HUES6 (cell line): ENCODE results near the gene SUMO3.

Experiments
- H3K27ac ChIP-seq: 2 replicates; pipeline ENCODE4 v1.7.0; 2013; ENCODE audit warnings: low read depth, mild to moderate bottlenecking, low read length, inconsistent platforms
- H3K27me3 ChIP-seq: 2 replicates; pipeline ENCODE4 v1.6.1; 2013; ENCODE audit warnings: low read length; ENCODE audit not compliant: control insufficient read depth, insufficient read depth
- H3K36me3 ChIP-seq: 2 replicates; pipeline ENCODE4 v1.6.1; 2013; ENCODE audit warnings: low read length; ENCODE audit not compliant: control insufficient read depth, insufficient read depth
- H3K4me1 ChIP-seq: 2 replicates; pipeline ENCODE4 v1.6.1; 2013; ENCODE audit warnings: low read length; ENCODE audit not compliant: control insufficient read depth, insufficient read depth
- H3K4me3 ChIP-seq: 2 replicates; pipeline ENCODE4 v1.5.1; 2013; ENCODE audit warnings: low read depth, low read length
- H3K9ac ChIP-seq: one replicate; pipeline ENCODE4 v1.6.1; 2013; ENCODE audit warnings: mild to moderate bottlenecking, low read length
- H3K9me3 ChIP-seq: 2 replicates; pipeline ENCODE4 v1.6.1; 2013; ENCODE audit warnings: low read depth, low read length; ENCODE audit not compliant: control insufficient read depth, insufficient read depth

SUMO3 gene

GRCh38 chr21:44817914-44818639, at the start of gene SUMO3:
TSS of gene SUMO3 (minus strand) at chr21:44818062. CDS start at chr21:44817968, 94 bp downstream.
- peak within 1 kb of the TSS; percentile 68; the same call in 1 of the 2 replicates for H3K27ac ChIP-seq
- H3K4me3 ChIP-seq, result peak within 1 kb of the TSS; percentile 94
- peaks cover 42% of the 10 kb centered on the region for H3K9me3 ChIP-seq
- peaks cover 27% of the 10 kb centered on the region for H3K4me1 ChIP-seq
- H3K9ac ChIP-seq, result peak within 1 kb of the TSS; percentile 90
- peaks cover 9% of the 10 kb centered on the region for H3K36me3 ChIP-seq
- 0 out of 2 replicates have a peak, but pooled peaks cover 5% of the 10 kb centered on the region for H3K27me3 ChIP-seq

GRCh38 chr21:44867464-44867863, 49.6 kb upstream of the SUMO3 start:
- H3K27me3 ChIP-seq, result no peaks in the 10 kb centered on the region
- H3K9ac ChIP-seq, result no peak overlapping the region
- H3K4me1 ChIP-seq, result peaks cover 63% of the 10 kb centered on the region
- H3K36me3 ChIP-seq, result peaks cover 37% of the 10 kb centered on the region
- no peaks in the 10 kb centered on the region for H3K9me3 ChIP-seq
- 0 out of 2 replicates have a peak overlapping the region, but pooled peaks have one; percentile 2 for H3K27ac ChIP-seq
- no peak overlapping the region for H3K4me3 ChIP-seq

- Histone ChIP-seq H3K36me3 (peaks cover 40% of the 10 kb centered on the region), H3K4me3 (no peak overlapping the region; the same call in 1 of the 2 replicates), H3K9me3 (no peaks in the 10 kb centered on the region), H3K27me3 (no peaks in the 10 kb centered on the region), H3K9ac (peak overlapping the region; percentile 36), H3K4me1 (peaks cover 61% of the 10 kb centered on the region), H3K27ac (peak overlapping the region; percentile 2)
These were observed 48.9 kb upstream of the SUMO3 start for GRCh38 chr21:44866780-44867179.

DNA sequence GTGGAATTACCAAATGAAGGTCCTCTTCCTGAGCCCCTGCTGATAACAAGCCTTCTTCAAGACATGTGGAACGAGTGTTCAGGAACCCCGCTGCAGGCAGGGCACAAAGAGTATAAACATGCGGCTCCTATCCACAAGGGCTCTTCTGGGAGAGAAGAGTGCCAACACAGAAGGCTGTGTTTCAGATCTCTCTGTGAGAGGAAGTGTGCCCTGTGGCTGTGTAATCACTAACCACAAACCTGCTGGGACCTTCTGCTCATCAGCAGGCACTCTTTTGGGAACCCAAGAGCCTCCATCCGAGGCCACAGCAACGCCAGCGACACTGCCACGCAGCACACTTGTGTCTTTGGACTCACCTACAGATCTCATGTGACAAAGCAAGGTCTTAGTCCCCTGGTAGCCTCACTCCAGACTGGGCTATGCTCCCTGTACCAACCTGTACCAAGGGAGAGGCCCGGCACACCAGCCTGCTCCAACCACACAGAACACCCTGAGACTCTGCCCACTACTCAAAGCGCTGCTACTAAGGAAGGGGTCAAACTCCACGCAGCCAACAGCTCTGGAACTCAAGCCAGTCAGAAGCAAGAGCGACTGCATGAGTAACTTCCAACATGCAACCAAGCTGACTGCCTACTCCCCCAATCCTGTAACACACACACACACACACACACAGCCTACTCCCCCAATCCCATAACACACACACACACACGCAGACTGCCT, 47.9 kb upstream of the SUMO3 start:
- Histone ChIP-seq H3K36me3 (peaks cover 49% of the 10 kb centered on the region), H3K9ac (peak overlapping the region; percentile 8)

GRCh38 chr21:44862869-44863685, 45.2 kb upstream of the SUMO3 start:
- Histone ChIP-seq H3K4me1 (peaks cover 28% of the 10 kb centered on the region), H3K9me3 (no peaks in the 10 kb centered on the region), H3K36me3 (peaks cover 72% of the 10 kb centered on the region), H3K27ac (no peak overlapping the region), H3K4me3 (no peak overlapping the region), H3K27me3 (no peaks in the 10 kb centered on the region), H3K9ac (no peak overlapping the region)

More for the DNA sequence above, 47.9 kb upstream of the SUMO3 start:
- Histone ChIP-seq H3K27me3 (no peaks in the 10 kb centered on the region), H3K4me1 (peaks cover 52% of the 10 kb centered on the region), H3K27ac (no peak overlapping the region), H3K9me3 (no peaks in the 10 kb centered on the region), H3K4me3 (no peak overlapping the region)

DNA sequence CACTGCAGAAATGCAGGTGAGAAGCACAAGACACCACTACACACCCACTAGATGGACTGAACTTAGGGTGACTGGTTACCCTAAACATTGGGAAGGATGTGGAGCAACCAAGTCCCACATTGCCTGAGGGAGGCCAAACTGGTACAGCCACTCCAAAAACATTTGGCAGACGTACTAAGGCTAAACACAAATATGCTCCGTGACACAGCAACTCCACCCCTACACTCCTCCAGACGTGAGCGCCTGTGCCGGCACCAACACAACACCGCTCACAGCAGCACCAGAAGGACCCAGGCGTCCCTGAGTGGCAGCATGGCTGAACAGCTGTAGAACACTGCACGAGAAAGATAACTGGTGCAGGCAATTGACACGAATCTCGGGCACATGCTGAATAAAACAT, 40.9 kb upstream of the SUMO3 start:
- Histone ChIP-seq H3K9me3 (no peaks in the 10 kb centered on the region), H3K4me1 (peaks cover 6% of the 10 kb centered on the region; the same call in 1 of the 2 replicates), H3K27me3 (no peaks in the 10 kb centered on the region), H3K36me3 (peaks cover 86% of the 10 kb centered on the region), H3K27ac (no peak overlapping the region), H3K9ac (no peak overlapping the region), H3K4me3 (no peak overlapping the region)

- Histone ChIP-seq H3K27me3 (no peaks in the 10 kb centered on the region), H3K27ac (no peak overlapping the region), H3K4me3 (no peak overlapping the region), H3K4me1 (peaks cover 6% of the 10 kb centered on the region; the same call in 1 of the 2 replicates), H3K9me3 (no peaks in the 10 kb centered on the region), H3K36me3 (peaks cover 85% of the 10 kb centered on the region), H3K9ac (no peak overlapping the region)
These were observed 40.4 kb upstream of the SUMO3 start for GRCh38 chr21:44858291-44858690.

DNA sequence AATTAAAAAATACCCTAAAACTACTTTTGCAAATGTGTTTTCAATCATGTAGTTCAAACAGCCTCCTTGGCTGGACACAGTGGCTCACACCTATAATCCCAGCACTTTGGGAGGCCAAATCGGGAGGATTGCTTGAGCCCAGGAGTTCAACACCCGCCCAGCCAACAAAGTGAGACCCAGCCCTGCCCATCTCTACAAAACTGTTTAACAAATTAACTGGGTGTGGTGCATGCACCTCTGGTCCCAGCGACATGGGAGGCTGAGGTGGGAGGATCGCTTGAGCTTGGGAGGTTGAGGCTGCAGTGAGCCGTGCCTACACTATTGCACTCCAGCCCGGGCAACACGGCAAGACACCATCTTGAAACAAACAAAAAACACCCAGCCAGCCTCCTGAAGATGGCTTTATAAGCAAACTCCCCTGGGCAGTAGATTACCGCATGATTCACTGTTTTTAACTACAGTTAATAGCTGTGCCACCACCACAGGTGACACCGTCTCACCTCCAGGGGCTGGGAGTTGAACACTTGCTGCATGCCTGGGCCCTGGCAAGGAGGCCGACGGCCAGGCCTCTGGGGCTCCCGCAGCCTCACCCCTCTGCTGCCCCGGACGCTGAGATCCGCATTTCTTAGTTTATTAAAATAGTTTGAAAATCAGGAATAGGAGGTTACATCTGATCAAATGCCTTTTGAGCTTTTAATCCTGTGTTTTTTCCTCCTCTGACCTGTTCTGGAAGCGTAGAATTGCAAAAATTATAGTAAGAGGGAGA, 39.4 kb upstream of the SUMO3 start:
- Histone ChIP-seq H3K9ac (no peak overlapping the region), H3K4me1 (peaks cover 6% of the 10 kb centered on the region; the same call in 1 of the 2 replicates), H3K27ac (no peak overlapping the region), H3K36me3 (peaks cover 90% of the 10 kb centered on the region), H3K27me3 (no peaks in the 10 kb centered on the region), H3K9me3 (no peaks in the 10 kb centered on the region), H3K4me3 (no peak overlapping the region)

DNA sequence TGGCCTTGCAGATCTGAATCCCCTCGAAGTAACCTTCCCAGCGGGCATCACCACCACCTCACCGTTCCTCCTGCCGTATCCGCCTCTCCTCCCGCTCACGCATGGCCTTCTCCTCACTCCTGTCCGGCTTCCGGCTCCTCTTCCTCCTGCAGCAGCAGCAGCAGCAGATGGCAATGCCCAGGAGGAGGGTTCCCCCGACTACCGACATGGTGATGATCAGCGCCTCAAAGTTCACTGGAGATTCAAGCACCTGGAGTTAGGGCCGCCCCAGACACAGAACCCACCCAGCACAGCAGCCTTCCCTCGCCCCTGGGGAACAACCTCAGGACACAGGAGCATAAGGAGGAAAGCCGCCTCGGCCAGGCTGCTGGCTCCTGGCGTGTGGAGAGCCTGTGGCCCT, 38.3 kb upstream of the SUMO3 start:
- Histone ChIP-seq H3K4me1 (no peaks in the 10 kb centered on the region), H3K9me3 (no peaks in the 10 kb centered on the region), H3K36me3 (peaks cover 93% of the 10 kb centered on the region)

GRCh38 chr21:44855572-44855971, 37.7 kb upstream of the SUMO3 start:
- Histone ChIP-seq H3K9ac (no peak overlapping the region), H3K4me1 (no peaks in the 10 kb centered on the region), H3K36me3 (peaks cover 94% of the 10 kb centered on the region), H3K9me3 (no peaks in the 10 kb centered on the region), H3K27ac (no peak overlapping the region), H3K4me3 (no peak overlapping the region), H3K27me3 (no peaks in the 10 kb centered on the region)

More for the DNA sequence above, 38.3 kb upstream of the SUMO3 start:
- H3K9ac ChIP-seq, result no peak overlapping the region
- no peak overlapping the region for H3K4me3 ChIP-seq
- H3K27me3 ChIP-seq, result no peaks in the 10 kb centered on the region
- no peak overlapping the region for H3K27ac ChIP-seq
